Posterior vena cava (tissue), 2 donors: ENCODE data around the gene POU2F1. TPM values are rescaled to one million over a fixed set of nuclear protein-coding genes. Genes with fewer than 3 reads are reported as not detected.

Experiments
- DNase-seq: peaks from one replicate; pipeline ENCODE4 v3.0.0-alpha.2; 2020; ENCODE audit warnings: low spot score
- intact Hi-C, 2 donors: fragments of 100-400 bp; cut with DNase I; formaldehyde crosslinking; loops; one replicate each; pipeline versions ENCODE4 v1.14.1 to v1.14.2; 2022 to 2023
- long read RNA-seq, 2 donors: library from polyadenylated mRNA; unstranded; transcript quantifications; one replicate each; pipeline ENCODE4 v2.0.0, GENCODE V29; 2020 to 2021
- total RNA-seq, 2 donors: library from RNA; stranded (reverse); fragmentation: NEBNext Ultra II Directional; extraction: Animal tissue kit (Norgen Biotek cat#: 25700); gene quantifications; one replicate each; pipeline ENCODE4 v1.2.1, GENCODE V29; 2021
- donor health status: DM: yes; HTN: yes; CAD: no.
- donor health status: DM: yes; HTN: yes; CAD: no.

Gene POU2F1
- 10 to 100 TPM; 19.2 to 21.1 TPM for total RNA-seq
- long read RNA-seq, donor 1, full-length matches to known transcripts: 1 of 8 reads
- long read RNA-seq, donor 1, partial matches to known transcripts: 3 of 8 reads
- long read RNA-seq, donor 1, other reads (novel, unspliced or antisense): 4 of 8 reads
- long read RNA-seq, donor 2, partial matches to known transcripts: 5 of 7 reads
- long read RNA-seq, donor 2, other reads (novel, unspliced or antisense): 2 of 7 reads

DNA sequence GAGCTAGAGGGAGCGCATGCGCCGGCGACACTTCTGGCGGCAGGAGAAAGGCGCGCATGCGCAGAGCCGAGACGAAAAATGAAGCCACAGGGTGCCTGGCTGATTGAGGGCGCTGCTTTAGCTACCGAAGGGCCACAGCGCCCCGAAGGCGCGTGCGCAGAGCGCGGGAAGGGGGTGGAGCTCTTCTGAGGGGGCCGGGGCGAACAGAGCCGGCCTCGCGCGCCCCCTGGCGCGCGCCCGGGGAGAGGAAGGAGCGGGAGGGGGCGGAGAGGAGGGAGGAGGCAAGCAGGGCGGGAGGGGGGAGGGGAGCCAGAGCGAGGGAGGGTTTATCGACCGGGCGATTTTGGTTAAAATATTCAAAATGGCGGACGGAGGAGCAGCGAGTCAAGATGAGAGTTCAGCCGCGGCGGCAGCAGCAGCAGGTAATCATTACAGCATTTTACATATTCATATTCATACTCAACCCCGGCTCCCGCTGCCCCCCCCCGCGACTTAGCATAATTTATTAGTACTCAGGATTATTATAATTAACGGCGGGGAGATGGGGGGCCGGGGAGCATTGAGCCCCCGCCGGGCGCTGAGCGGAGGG lies at the start of gene POU2F1:
POU2F1 (plus strand) TSS at position 350 of the 589 bp plus-strand sequence; CDS start at position 362, 12 bp downstream.
- DNase-seq: peak; percentile 100
- intact Hi-C loops: no loop called here

GRCh38 chr1:167171286-167171929 lies 49.3 kb upstream of the POU2F1 start:
- intact Hi-C loops: no loop called here
- DNase-seq: no peak

DNA sequence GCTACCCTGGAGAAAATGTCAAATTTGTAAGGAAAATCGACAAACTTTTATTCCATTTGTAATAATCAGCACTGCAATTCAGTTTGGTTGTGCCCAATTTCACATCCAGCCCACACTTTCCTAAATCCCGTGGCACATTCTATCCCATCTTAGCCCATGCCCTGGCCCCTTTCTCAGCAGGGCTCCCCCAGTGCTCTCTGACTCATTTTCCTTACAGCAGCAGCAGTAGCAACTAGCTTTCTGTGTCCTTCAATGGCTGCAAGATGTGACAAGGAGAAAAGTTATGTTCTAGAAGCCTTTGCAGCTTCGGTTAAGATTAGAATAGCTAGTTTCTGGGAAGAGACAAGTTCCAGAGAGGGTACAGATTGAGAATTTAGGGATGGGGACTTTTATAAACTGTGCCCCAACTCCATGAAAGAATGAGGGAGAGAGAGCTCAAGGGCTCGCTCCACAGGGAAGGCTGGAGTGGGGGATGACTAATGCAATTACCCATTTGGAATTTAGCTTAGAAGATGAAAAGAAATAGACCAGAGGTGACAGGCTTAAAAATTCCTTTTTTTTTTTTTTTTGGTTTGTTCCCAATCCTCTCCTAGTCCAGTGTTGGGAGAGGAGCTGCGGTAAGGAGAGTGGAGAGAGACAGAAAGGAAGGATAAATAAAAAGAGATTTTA lies 47.0 kb upstream of the POU2F1 start:
- intact Hi-C loops: no loop called here
- DNase-seq: no peak

DNA sequence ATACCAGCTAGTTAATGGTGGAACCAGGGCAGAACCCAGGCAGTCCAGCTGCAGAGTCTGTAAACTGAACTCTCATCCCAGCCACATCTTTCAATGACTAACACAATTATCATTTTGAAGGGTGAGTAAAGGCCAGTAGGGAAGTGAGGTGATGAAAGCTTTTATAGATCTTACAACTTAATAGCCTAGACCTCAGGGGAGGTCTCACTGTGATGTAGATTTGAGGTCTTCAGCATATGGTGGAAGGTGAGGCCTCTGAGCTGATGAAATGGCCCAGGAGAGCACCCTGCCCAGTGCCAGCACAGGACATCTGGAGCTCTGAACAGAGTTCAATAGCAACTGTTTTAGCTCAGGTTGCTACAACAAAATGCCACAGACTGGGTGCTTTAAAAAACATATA lies 44.8 kb upstream of the POU2F1 start:
- DNase-seq: no peak
- intact Hi-C loops: no loop called here

DNA sequence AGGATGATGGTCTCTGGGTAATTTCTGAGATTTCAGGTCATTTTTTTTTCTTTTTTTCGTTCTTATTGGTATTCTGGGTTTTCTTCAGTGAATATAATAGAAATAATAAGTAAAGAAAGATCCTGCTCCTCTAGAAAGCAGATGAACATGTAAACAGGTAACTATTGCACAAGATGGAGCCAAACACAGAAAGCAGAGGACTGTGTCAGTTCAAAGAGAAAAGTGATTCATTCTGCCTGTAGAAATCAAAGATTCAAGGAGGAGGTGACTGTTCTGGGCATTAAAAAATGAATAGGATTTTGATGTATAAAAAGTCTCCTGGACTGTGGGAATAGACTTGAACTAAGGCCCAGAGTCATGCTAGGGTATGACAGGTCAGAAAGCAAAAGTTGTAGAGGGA lies 41.9 kb upstream of the POU2F1 start:
- DNase-seq: no peak
- intact Hi-C loops: no loop called here

DNA sequence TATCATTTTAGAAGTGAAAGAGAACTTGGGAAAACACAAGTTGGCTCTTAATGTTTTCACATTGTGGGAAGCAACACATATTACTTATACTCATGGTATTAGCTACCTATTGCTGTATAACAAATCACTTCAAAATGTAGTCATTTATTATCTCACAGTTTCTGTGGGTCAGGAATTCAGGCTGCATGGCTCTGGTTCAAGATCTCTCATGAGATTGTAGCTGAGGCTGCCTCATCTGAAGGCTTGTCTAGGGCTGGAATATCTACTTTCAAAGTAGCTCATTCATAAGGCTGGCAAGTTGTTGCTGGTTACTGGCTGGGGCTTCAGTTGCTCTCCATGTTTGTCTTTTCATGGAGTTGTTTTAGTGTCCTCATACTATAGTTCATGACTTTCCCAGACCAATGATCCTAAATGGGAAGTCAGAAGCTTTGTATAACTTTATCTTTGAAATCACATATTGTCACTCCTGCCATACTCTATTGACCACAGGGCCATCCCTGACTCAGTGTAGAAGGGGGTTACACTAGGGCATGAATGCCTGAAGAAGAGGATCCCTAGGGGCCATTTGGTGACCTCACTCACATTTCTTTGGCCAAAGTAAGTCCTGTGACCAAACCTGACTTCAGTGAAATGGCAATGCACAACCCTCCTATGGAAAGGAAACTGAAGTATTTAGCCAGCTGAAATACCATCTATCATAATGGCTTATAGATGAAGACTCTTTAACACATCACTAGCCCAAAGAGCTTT lies 37.9 kb upstream of the POU2F1 start:
- no peak for DNase-seq
- intact Hi-C loops: no loop called here

- intact Hi-C loops: no loop called here
- DNase-seq: no peak
These were observed 36.6 kb upstream of the POU2F1 start for GRCh38 chr1:167184081-167184480.

GRCh38 chr1:167185062-167185461 lies 35.6 kb upstream of the POU2F1 start:
- intact Hi-C loops: no loop called here
- DNase-seq: no peak

- DNase-seq: no peak
- intact Hi-C loops: no loop called here
These were observed 34.6 kb upstream of the POU2F1 start for GRCh38 chr1:167185974-167186657.

DNA sequence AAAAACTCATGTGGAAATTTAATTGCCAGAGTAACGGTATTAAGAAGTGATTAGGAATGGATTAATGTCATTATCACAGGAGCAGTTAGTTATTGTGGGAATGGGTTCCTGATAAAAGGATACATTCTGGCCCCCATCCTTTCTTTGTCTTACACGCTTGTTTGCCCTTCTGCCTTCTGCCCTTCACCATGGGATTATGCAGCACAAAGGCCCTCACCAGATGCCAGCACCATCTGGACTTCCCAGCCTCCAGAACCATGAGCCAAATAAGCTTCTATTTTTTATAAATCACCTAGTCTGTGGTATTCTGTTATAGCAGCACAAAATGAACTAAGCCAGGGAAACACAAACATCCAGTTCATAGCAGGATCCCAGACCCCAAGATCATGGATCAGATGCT lies 33.9 kb upstream of the POU2F1 start:
- intact Hi-C loops: no loop called here
- DNase-seq: no peak

GRCh38 chr1:167190747-167191237 lies 29.9 kb upstream of the POU2F1 start:
- intact Hi-C loops: no loop called here
- no peak for DNase-seq

DNA sequence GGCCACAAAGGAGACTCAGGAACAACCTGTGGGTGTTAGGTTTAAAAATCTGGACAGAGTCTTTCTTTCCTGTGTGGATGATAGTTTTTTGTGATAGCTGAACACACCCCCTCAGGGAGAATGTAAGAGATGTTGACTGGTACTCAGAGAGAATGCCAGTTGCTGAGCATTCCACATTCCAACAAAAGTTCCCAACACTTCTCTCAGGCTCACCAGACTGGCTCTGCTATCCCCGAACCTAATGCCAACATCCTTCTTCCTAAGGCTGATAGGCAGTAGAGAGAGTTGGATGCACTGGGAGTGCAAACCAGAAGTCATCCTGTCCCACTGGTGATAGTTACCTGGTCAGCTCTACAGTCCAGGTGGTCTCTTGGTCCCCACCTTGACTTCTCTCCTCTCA lies 28.7 kb upstream of the POU2F1 start:
- no peak for DNase-seq
- intact Hi-C loops: no loop called here

GRCh38 chr1:167194182-167194581 lies 26.5 kb upstream of the POU2F1 start:
- DNase-seq: no peak
- intact Hi-C loops: no loop called here

DNA sequence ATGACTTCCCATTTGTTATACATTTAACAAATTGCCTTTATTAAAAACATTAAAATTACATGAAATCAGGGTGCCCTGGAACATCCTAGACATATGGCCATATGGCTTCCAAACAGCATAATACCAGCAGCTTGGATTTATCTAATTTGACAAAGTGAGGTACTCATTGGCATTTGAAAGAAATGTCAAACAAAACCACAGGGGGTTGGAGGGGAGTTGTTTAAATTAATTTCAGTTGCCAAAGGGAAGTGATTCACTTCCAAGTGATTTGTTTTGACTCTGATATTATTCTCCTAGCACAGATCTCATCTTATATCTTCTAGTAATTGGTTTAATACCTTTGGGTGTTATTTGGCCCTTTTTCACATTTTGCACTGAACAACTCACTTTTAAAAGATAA lies 24.5 kb upstream of the POU2F1 start:
- no peak for DNase-seq
- intact Hi-C loops: no loop called here

DNA sequence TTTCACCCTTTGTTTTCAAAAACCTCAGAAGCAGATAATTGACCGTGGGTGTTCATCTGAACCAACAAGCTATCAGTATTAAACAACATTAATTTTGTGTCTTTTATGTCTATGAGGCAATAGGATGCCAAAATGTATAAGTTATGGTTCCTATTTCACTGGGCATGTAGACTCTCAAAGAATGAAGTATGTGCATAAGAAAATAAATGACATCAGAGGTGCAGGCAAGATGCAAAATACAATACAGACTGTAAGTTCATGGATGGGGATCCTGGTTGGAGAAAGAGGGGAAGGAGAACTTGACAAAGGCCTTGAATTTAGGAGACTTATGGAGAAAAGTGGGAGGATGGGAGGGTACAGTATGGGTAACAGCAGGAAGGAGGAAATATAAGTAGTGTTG lies 23.4 kb upstream of the POU2F1 start:
- intact Hi-C loops: no loop called here
- DNase-seq: no peak

DNA sequence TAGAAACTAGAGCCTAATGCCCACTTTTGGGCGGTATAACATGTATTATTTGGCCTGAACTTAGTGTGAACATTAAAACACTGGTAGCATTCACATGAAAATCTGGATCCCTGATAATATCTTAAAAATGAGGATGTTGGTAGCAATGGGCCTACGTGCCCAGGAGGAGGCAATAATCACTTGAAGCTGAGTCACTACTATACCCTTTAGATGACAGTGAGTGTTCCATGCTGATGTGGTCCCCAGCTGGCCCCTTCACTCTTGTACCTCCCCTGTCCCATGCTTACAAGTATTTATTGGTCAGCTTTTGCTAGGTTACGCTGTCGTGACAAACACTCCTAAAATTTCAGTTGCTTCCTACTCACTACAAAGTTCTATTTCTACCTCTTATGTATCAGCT lies 23.0 kb upstream of the POU2F1 start:
- intact Hi-C loops: no loop called here
- DNase-seq: no peak

- intact Hi-C loops: no loop called here
- DNase-seq: no peak
These were observed 22.1 kb upstream of the POU2F1 start for GRCh38 chr1:167198518-167199133.

- intact Hi-C loops: no loop called here
- no peak for DNase-seq
These were observed 21.0 kb upstream of the POU2F1 start for GRCh38 chr1:167199656-167200055.

DNA sequence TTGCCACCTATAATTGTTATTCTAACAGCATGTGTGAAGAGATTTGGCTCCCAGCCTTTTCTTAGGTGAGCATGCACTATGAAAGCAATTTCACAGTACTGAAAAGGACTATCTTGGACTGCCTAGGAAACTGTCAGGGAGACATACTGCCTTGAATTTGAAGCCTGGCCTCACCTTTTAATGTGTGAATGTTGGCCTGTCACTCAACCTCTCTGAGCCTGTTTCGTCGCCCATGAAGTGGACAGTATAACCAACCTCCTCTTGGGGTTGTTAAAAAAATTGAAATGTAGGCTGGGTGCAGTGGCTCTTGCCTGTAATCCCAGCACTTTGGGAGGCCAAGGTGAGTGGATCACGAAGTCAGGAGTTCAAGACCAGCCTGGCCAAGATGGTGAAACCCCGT lies 20.4 kb upstream of the POU2F1 start:
- intact Hi-C loops: no loop called here
- no peak for DNase-seq
